ENCODE measurements around the gene MCU. TPM values are rescaled to one million over a fixed set of nuclear protein-coding genes. Genes with fewer than 3 reads are reported as not detected.
"Not testable (repeated sequence)": the region's sequence is repeated elsewhere in the genome, so short reads cannot be mapped to it uniquely, and the experiment has no call there.

Gene MCU
- polyA plus RNA-seq, 1 donor = 41.6 TPM

- H3K27ac ChIP-seq (ENCODE audit: low read length); H3K9me3 ChIP-seq (ENCODE audit: control insufficient read depth, low read depth, low read length); DNase-seq; H3K4me3 ChIP-seq (ENCODE audit: low read length); H3K4me1 ChIP-seq (ENCODE audit: control insufficient read depth, insufficient read depth, low read length); H3K27me3 ChIP-seq (ENCODE audit: control insufficient read depth, insufficient read depth, low read length); H3K36me3 ChIP-seq (ENCODE audit: control insufficient read depth, insufficient read depth, low read length): not testable (repeated sequence)
- WGBS (ENCODE audit: insufficient coverage, low lambda C conversion rate) = no CpG with 5 or more reads among the region's 10 CpGs
Observed at GRCh38 chr10:72758930-72759329, 67.0 kb downstream of the MCU start.

GRCh38 chr10:72759584-72759983 is 67.6 kb downstream of the MCU start:
- DNase-seq = no peak
- Histone ChIP-seq H3K9me3 (ENCODE audit: control insufficient read depth, low read depth, low read length) (no peaks in the 10 kb centered on the region), H3K4me1 (ENCODE audit: control insufficient read depth, insufficient read depth, low read length) (peaks cover 4% of the 10 kb centered on the region), H3K4me3 (ENCODE audit: low read length) (no peak overlapping the region), H3K27ac (ENCODE audit: low read length) (no peak overlapping the region), H3K27me3 (ENCODE audit: control insufficient read depth, insufficient read depth, low read length) (no peaks in the 10 kb centered on the region), H3K36me3 (ENCODE audit: control insufficient read depth, insufficient read depth, low read length) (peaks cover 4% of the 10 kb centered on the region)
- no CpG with 5 or more reads among the region's 1 CpG for WGBS (ENCODE audit: insufficient coverage, low lambda C conversion rate)

- H3K27ac ChIP-seq (ENCODE audit: low read length) = no peak overlapping the region
- peaks cover 4% of the 10 kb centered on the region for H3K4me1 ChIP-seq (ENCODE audit: control insufficient read depth, insufficient read depth, low read length)
- no CpG with 5 or more reads among the region's 1 CpG for WGBS (ENCODE audit: insufficient coverage, low lambda C conversion rate)
- no peak for DNase-seq
- H3K4me3 ChIP-seq (ENCODE audit: low read length) = no peak overlapping the region
- no peaks in the 10 kb centered on the region for H3K9me3 ChIP-seq (ENCODE audit: control insufficient read depth, low read depth, low read length)
- H3K36me3 ChIP-seq (ENCODE audit: control insufficient read depth, insufficient read depth, low read length) = peaks cover 4% of the 10 kb centered on the region
- no peaks in the 10 kb centered on the region for H3K27me3 ChIP-seq (ENCODE audit: control insufficient read depth, insufficient read depth, low read length)
Observed at GRCh38 chr10:72761498-72761897, 69.6 kb downstream of the MCU start.

- no peaks in the 10 kb centered on the region for H3K9me3 ChIP-seq (ENCODE audit: control insufficient read depth, low read depth, low read length)
- no peak overlapping the region for H3K27ac ChIP-seq (ENCODE audit: low read length)
- no peaks in the 10 kb centered on the region for H3K27me3 ChIP-seq (ENCODE audit: control insufficient read depth, insufficient read depth, low read length)
- DNase-seq = no peak
- H3K4me3 ChIP-seq (ENCODE audit: low read length) = no peak overlapping the region
- H3K4me1 ChIP-seq (ENCODE audit: control insufficient read depth, insufficient read depth, low read length) = peaks cover 4% of the 10 kb centered on the region
- peaks cover 4% of the 10 kb centered on the region for H3K36me3 ChIP-seq (ENCODE audit: control insufficient read depth, insufficient read depth, low read length)
Observed at GRCh38 chr10:72762042-72762441, 70.1 kb downstream of the MCU start.

- Histone ChIP-seq H3K27me3 (ENCODE audit: control insufficient read depth, insufficient read depth, low read length) (no peaks in the 10 kb centered on the region), H3K9me3 (ENCODE audit: control insufficient read depth, low read depth, low read length) (no peaks in the 10 kb centered on the region), H3K4me3 (ENCODE audit: low read length) (no peak overlapping the region), H3K36me3 (ENCODE audit: control insufficient read depth, insufficient read depth, low read length) (peaks cover 4% of the 10 kb centered on the region), H3K27ac (ENCODE audit: low read length) (no peak overlapping the region), H3K4me1 (ENCODE audit: control insufficient read depth, insufficient read depth, low read length) (peaks cover 4% of the 10 kb centered on the region)
- 83% methylated on average over 1 of the region's 3 CpGs for WGBS (ENCODE audit: insufficient coverage, low lambda C conversion rate)
- DNase-seq = no peak
Observed at GRCh38 chr10:72763201-72763600, 71.3 kb downstream of the MCU start.

- peaks cover 4% of the 10 kb centered on the region for H3K36me3 ChIP-seq (ENCODE audit: control insufficient read depth, insufficient read depth, low read length)
- no peaks in the 10 kb centered on the region for H3K27me3 ChIP-seq (ENCODE audit: control insufficient read depth, insufficient read depth, low read length)
- no peaks in the 10 kb centered on the region for H3K9me3 ChIP-seq (ENCODE audit: control insufficient read depth, low read depth, low read length)
- DNase-seq = no peak
- no peak overlapping the region for H3K27ac ChIP-seq (ENCODE audit: low read length)
- H3K4me3 ChIP-seq (ENCODE audit: low read length) = no peak overlapping the region
- peaks cover 4% of the 10 kb centered on the region for H3K4me1 ChIP-seq (ENCODE audit: control insufficient read depth, insufficient read depth, low read length)
Observed at GRCh38 chr10:72764151-72764550, 72.2 kb downstream of the MCU start.

GRCh38 chr10:72765051-72765745 is 73.3 kb downstream of the MCU start:
- Histone ChIP-seq H3K27ac (ENCODE audit: low read length) (no peak overlapping the region), H3K4me3 (ENCODE audit: low read length) (no peak overlapping the region), H3K36me3 (ENCODE audit: control insufficient read depth, insufficient read depth, low read length) (peaks cover 4% of the 10 kb centered on the region), H3K27me3 (ENCODE audit: control insufficient read depth, insufficient read depth, low read length) (no peaks in the 10 kb centered on the region), H3K9me3 (ENCODE audit: control insufficient read depth, low read depth, low read length) (no peaks in the 10 kb centered on the region), H3K4me1 (ENCODE audit: control insufficient read depth, insufficient read depth, low read length) (no peaks in the 10 kb centered on the region)
- WGBS (ENCODE audit: insufficient coverage, low lambda C conversion rate) = 58% methylated on average over 2 of the region's 3 CpGs
- no peak for DNase-seq

GRCh38 chr10:72771195-72771594 is 79.3 kb downstream of the MCU start:
- H3K9me3 ChIP-seq (ENCODE audit: control insufficient read depth, low read depth, low read length) = peaks cover 16% of the 10 kb centered on the region
- H3K27me3 ChIP-seq (ENCODE audit: control insufficient read depth, insufficient read depth, low read length); DNase-seq; H3K36me3 ChIP-seq (ENCODE audit: control insufficient read depth, insufficient read depth, low read length); H3K4me1 ChIP-seq (ENCODE audit: control insufficient read depth, insufficient read depth, low read length); H3K27ac ChIP-seq (ENCODE audit: low read length); H3K4me3 ChIP-seq (ENCODE audit: low read length): not testable (repeated sequence)

GRCh38 chr10:72772031-72772430 is 80.1 kb downstream of the MCU start:
- DNase-seq = no peak

GRCh38 chr10:72779874-72780273 is 87.9 kb downstream of the MCU start:
- DNase-seq = no peak
- no peaks in the 10 kb centered on the region for H3K4me1 ChIP-seq (ENCODE audit: control insufficient read depth, insufficient read depth, low read length)
- H3K36me3 ChIP-seq (ENCODE audit: control insufficient read depth, insufficient read depth, low read length) = no peaks in the 10 kb centered on the region
- no peak overlapping the region for H3K4me3 ChIP-seq (ENCODE audit: low read length)
- no CpG with 5 or more reads among the region's 2 CpGs for WGBS (ENCODE audit: insufficient coverage, low lambda C conversion rate)
- H3K9me3 ChIP-seq (ENCODE audit: control insufficient read depth, low read depth, low read length) = peaks cover 3% of the 10 kb centered on the region
- H3K27me3 ChIP-seq (ENCODE audit: control insufficient read depth, insufficient read depth, low read length) = no peaks in the 10 kb centered on the region
- no peak overlapping the region for H3K27ac ChIP-seq (ENCODE audit: low read length)

More at GRCh38 chr10:72772031-72772430, 80.1 kb downstream of the MCU start:
- Histone ChIP-seq H3K27ac (ENCODE audit: low read length) (no peak overlapping the region), H3K9me3 (ENCODE audit: control insufficient read depth, low read depth, low read length) (peaks cover 16% of the 10 kb centered on the region), H3K36me3 (ENCODE audit: control insufficient read depth, insufficient read depth, low read length) (no peaks in the 10 kb centered on the region), H3K4me1 (ENCODE audit: control insufficient read depth, insufficient read depth, low read length) (no peaks in the 10 kb centered on the region), H3K4me3 (ENCODE audit: low read length) (no peak overlapping the region), H3K27me3 (ENCODE audit: control insufficient read depth, insufficient read depth, low read length) (no peaks in the 10 kb centered on the region)
- no CpG with 5 or more reads among the region's 1 CpG for WGBS (ENCODE audit: insufficient coverage, low lambda C conversion rate)

- no peak for DNase-seq
- 100% methylated on average over 3 of the region's 5 CpGs for WGBS (ENCODE audit: insufficient coverage, low lambda C conversion rate)
- Histone ChIP-seq H3K9me3 (ENCODE audit: control insufficient read depth, low read depth, low read length) (no peaks in the 10 kb centered on the region), H3K27me3 (ENCODE audit: control insufficient read depth, insufficient read depth, low read length) (no peaks in the 10 kb centered on the region), H3K4me1 (ENCODE audit: control insufficient read depth, insufficient read depth, low read length) (no peaks in the 10 kb centered on the region), H3K4me3 (ENCODE audit: low read length) (no peak overlapping the region), H3K36me3 (ENCODE audit: control insufficient read depth, insufficient read depth, low read length) (no peaks in the 10 kb centered on the region), H3K27ac (ENCODE audit: low read length) (no peak overlapping the region)
Observed at GRCh38 chr10:72782649-72783330, 90.8 kb downstream of the MCU start.

Data from large intestine (tissue), 3 donors.